CD4-positive, alpha-beta T cell treated with Interleukin-6 at 100 ng/mL for 8 hours (primary cell): ENCODE results near the gene NAA35.
"Not testable (repeated sequence)": the region's sequence is repeated elsewhere in the genome, so short reads cannot be mapped to it uniquely, and the experiment has no call there.

ENCODE experiments used
- DNase-seq: peaks from one replicate; pipeline ENCODE4 v3.0.0-alpha.2; 2020; ENCODE audit warnings: mixed read lengths, low spot score

The NAA35 gene

GRCh38 chr9:86034863-86035734 is 94.2 kb downstream of the NAA35 start:
- no peak for DNase-seq

GRCh38 chr9:86035827-86036440 is 95.0 kb downstream of the NAA35 start:
- no peak for DNase-seq

GRCh38 chr9:86036555-86036954 is 95.6 kb downstream of the NAA35 start:
- DNase-seq = no peak

- DNase-seq = no peak
Observed at GRCh38 chr9:86039991-86040860, 99.3 kb downstream of the NAA35 start.

- no peak for DNase-seq
Observed at GRCh38 chr9:86040861-86041155, 99.9 kb downstream of the NAA35 start.

GRCh38 chr9:86041311-86041741 is 100.4 kb downstream of the NAA35 start:
- DNase-seq = no peak

GRCh38 chr9:86042199-86042978 is 101.4 kb downstream of the NAA35 start:
- DNase-seq = no peak

- no peak for DNase-seq
Observed at GRCh38 chr9:86043586-86043985, 102.6 kb downstream of the NAA35 start.

- DNase-seq = no peak
Observed at GRCh38 chr9:86043999-86044398, 103.1 kb downstream of the NAA35 start.

- no peak for DNase-seq
Observed at GRCh38 chr9:86045654-86046053, 104.7 kb downstream of the NAA35 start.

- no peak for DNase-seq
Observed at GRCh38 chr9:86046071-86046636, 105.2 kb downstream of the NAA35 start.

- no peak for DNase-seq
Observed at GRCh38 chr9:86046930-86047341, 106.0 kb downstream of the NAA35 start.

GRCh38 chr9:86047361-86047760 is 106.4 kb downstream of the NAA35 start:
- DNase-seq = no peak

GRCh38 chr9:86048018-86048742 is 107.2 kb downstream of the NAA35 start:
- DNase-seq = not testable (repeated sequence)

GRCh38 chr9:86052556-86053468 is 111.9 kb downstream of the NAA35 start:
- DNase-seq = no peak

GRCh38 chr9:86054695-86055094 is 113.7 kb downstream of the NAA35 start:
- DNase-seq = no peak

GRCh38 chr9:86057491-86057890 is 116.5 kb downstream of the NAA35 start:
- no peak for DNase-seq

- no peak for DNase-seq
Observed at GRCh38 chr9:86061972-86062739, 121.2 kb downstream of the NAA35 start.
